ENCODE data around the gene GRN. TPM values are rescaled to one million over a fixed set of nuclear protein-coding genes. Genes with fewer than 3 reads are reported as not detected.
"Not testable (repeated sequence)": the region's sequence is repeated elsewhere in the genome, so short reads cannot be mapped to it uniquely, and the experiment has no call there.

The GRN gene
- total RNA-seq, 2 experiments from 2014 or later, result 34.4 to 36.1 TPM

DNA sequence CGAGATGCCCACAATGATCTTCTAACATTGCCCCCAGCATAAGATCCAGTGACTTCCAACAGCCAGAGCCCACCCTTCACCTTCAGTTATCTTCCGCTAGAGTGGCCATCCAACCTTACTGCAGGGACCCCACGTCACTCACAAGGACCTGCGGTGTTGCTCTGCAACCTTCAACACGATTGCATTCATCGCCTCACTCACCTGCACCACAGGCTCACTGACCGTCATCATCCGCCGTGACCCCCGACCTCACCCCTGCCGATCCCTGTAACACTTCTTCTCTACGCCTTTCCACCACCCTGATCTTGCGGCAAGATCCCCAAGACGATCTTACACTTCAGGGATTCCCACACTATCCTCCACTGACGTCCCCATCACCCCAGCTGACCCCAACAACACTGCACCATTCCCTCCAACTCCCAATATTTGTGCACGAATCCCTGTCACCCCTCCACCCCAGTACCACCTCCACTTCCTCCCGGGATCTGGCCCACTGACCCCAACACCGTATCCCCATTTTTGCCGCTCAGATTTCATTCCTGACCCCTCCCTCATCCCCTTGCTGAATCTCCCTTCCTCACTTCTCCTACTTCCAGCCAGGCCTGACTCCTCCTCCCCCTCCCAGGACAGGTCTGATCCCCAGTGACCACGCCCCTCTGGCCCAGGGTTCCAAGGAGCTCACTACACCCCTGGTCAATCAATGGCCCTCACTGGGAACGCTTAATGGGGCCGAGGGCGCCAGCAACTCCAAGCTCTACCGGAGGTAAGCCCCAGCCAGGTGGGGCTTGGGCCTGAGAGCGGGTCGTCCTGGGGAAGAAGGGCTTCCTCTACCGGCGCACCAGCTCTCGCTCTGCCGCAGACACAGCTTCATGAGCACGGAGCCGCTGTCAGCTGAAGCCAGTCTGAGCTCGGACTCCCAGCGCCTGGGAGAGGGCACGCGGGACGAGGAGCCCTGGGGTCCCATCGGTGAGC is 29.1 kb upstream of the GRN start:
- Mint-ChIP-seq H3K4me3 (peak overlapping the region; percentile 63), H3K4me1 (peaks cover 12% of the 10 kb centered on the region), H3K9me3 (no peaks in the 10 kb centered on the region), H3K27ac (peak overlapping the region; percentile 4), H3K36me3 (peaks cover 10% of the 10 kb centered on the region), H3K27me3 (peaks cover 54% of the 10 kb centered on the region)
- DNase-seq, result no peak

DNA sequence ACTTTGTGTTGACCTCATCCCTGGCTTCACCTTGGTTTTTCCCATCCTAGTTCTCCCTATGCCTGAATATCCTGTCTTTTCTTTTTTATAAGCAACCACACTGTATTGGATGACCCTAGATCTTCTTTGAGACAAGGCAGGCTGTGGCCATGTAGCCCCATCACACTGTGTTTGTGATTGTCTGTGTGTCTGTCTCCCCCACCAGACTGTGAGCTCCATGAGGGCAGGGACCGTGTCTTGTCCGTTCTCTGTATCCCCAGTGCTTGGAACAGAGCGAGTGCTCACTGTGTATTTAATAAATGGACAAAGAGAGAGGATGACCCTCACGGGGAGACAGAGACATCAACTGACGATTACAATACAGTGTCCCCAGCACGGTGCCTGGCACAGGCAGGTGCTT is 27.6 kb upstream of the GRN start:
- Mint-ChIP-seq H3K9me3 (no peaks in the 10 kb centered on the region), H3K4me1 (peaks cover 16% of the 10 kb centered on the region), H3K36me3 (peaks cover 10% of the 10 kb centered on the region), H3K4me3 (no peak overlapping the region), H3K27ac (no peak overlapping the region), H3K27me3 (peaks cover 49% of the 10 kb centered on the region)
- DNase-seq, result no peak

GRCh38 chr17:44318077-44318892 is 26.8 kb upstream of the GRN start:
- Mint-ChIP-seq H3K9me3 (no peaks in the 10 kb centered on the region), H3K4me3 (no peak overlapping the region), H3K4me1 (peaks cover 19% of the 10 kb centered on the region), H3K27ac (no peak overlapping the region), H3K27me3 (peaks cover 43% of the 10 kb centered on the region), H3K36me3 (peaks cover 12% of the 10 kb centered on the region)
- no peak for DNase-seq

DNA sequence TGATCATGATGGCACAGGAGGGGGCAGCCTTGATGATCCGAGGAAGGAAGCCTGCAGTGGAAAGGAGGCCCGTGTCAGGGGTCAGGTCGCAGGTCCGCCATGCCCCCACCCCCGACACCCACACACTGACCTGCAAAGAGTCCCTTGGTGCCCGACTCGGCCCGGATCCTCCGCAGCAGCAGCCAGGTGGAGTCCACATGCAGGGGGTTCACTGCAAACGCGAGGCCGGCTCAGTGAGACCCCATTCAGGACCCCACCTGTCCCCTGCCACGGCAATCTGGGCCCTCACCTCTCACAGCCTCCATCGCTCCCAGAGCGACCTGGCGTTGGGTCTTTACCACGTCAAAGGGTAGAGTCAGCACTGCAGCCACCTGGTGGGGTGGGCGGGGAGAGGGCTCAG is 25.0 kb upstream of the GRN start:
- no peaks in the 10 kb centered on the region for H3K9me3 Mint-ChIP-seq
- H3K36me3 Mint-ChIP-seq, result peaks cover 21% of the 10 kb centered on the region
- no peak overlapping the region for H3K27ac Mint-ChIP-seq

GRCh38 chr17:44321246-44322120 is 23.6 kb upstream of the GRN start:
- Mint-ChIP-seq H3K27ac (no peak overlapping the region), H3K4me3 (no peak overlapping the region)

More for the DNA sequence above, 25.0 kb upstream of the GRN start:
- DNase-seq, result no peak
- H3K27me3 Mint-ChIP-seq, result peaks cover 28% of the 10 kb centered on the region
- no peak overlapping the region for H3K4me3 Mint-ChIP-seq
- peaks cover 22% of the 10 kb centered on the region for H3K4me1 Mint-ChIP-seq

DNA sequence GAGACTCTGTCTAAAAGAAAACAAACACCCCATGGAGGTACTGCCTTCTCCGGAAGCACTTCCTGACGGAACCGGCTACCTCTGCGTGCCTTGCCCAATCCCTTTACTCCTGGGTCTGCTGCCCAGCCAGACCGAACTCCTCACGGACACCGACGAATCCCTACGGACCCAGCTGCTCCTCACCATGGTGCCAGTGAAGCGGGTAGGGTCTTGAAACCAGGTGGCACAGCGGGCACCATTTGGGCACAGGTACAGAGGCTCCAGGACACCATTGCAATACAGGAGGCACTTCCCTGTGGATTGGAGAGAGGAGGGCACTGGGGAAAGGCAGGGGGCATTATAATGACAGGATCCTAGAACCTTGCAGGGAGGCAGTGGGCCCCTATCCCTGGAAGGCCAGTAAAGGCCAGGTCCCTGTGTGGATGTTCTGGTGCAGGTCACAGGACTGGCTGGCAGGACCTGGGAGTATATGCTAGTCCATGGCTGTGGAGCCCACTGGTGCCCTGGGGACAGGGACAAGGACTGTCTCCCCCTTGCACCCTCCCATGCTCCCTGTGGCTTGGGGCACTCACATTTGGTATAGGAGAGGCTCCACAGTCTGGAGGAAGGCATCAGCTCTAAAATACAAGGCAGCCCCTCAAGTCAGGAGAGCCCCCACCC is 22.7 kb upstream of the GRN start:
- peaks cover 18% of the 10 kb centered on the region for H3K4me1 Mint-ChIP-seq
- peaks cover 7% of the 10 kb centered on the region for H3K27me3 Mint-ChIP-seq
- no peaks in the 10 kb centered on the region for H3K9me3 Mint-ChIP-seq
- H3K4me3 Mint-ChIP-seq, result peak overlapping the region; percentile 52
- no peak overlapping the region for H3K27ac Mint-ChIP-seq
- peaks cover 20% of the 10 kb centered on the region for H3K36me3 Mint-ChIP-seq
- no peak for DNase-seq

More at GRCh38 chr17:44321246-44322120, 23.6 kb upstream of the GRN start:
- peaks cover 23% of the 10 kb centered on the region for H3K36me3 Mint-ChIP-seq
- H3K9me3 Mint-ChIP-seq, result no peaks in the 10 kb centered on the region
- peaks cover 15% of the 10 kb centered on the region for H3K4me1 Mint-ChIP-seq
- DNase-seq, result no peak
- peaks cover 16% of the 10 kb centered on the region for H3K27me3 Mint-ChIP-seq

DNA sequence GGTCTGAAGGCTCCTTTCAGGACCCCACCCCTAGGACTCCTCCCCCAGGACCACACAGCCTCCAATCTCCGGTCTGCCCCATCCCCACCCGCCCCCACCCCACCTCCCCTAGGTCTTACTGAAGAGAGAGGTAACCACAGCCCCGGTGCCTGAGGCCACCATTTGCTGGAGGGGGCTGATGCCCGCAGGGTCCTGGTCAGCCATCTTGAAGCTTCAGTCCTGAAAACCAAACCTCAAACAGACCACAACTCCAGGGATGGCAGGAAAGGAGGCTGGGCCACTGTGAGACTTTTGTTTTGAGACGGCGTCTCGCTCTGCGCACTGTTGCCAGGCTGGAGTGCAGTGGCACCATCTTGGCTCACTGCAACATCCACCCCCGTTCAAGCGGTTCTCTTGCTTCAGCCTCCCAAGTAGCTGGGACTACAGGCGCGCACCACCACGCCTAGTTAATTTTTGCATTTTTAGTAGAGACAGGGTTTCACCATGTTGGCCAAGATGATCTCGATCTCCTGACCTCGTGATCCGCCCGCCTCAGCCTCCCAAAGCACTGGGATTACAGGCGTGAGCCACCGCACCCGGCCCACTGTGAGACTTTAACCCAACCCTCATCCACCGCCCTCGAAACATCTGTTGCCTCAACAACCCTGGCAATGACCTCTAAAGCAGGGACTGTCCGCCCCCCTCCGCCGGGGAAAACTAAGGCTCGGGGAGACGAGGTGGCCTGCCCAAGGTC is 21.6 kb upstream of the GRN start:
- peak overlapping the region; percentile 82 for H3K27ac Mint-ChIP-seq
- peaks cover 23% of the 10 kb centered on the region for H3K4me1 Mint-ChIP-seq
- H3K27me3 Mint-ChIP-seq, result no peaks in the 10 kb centered on the region
- peaks cover 18% of the 10 kb centered on the region for H3K36me3 Mint-ChIP-seq
- H3K9me3 Mint-ChIP-seq, result no peaks in the 10 kb centered on the region
- no peak for DNase-seq
- peak overlapping the region; percentile 88 for H3K4me3 Mint-ChIP-seq

GRCh38 chr17:44324092-44324570 is 21.0 kb upstream of the GRN start:
- peak overlapping the region; percentile 88 for H3K4me3 Mint-ChIP-seq
- H3K9me3 Mint-ChIP-seq, result no peaks in the 10 kb centered on the region
- DNase-seq, result no peak
- H3K36me3 Mint-ChIP-seq, result peaks cover 18% of the 10 kb centered on the region
- no peaks in the 10 kb centered on the region for H3K27me3 Mint-ChIP-seq
- peaks cover 23% of the 10 kb centered on the region for H3K4me1 Mint-ChIP-seq
- peak overlapping the region; percentile 82 for H3K27ac Mint-ChIP-seq

DNA sequence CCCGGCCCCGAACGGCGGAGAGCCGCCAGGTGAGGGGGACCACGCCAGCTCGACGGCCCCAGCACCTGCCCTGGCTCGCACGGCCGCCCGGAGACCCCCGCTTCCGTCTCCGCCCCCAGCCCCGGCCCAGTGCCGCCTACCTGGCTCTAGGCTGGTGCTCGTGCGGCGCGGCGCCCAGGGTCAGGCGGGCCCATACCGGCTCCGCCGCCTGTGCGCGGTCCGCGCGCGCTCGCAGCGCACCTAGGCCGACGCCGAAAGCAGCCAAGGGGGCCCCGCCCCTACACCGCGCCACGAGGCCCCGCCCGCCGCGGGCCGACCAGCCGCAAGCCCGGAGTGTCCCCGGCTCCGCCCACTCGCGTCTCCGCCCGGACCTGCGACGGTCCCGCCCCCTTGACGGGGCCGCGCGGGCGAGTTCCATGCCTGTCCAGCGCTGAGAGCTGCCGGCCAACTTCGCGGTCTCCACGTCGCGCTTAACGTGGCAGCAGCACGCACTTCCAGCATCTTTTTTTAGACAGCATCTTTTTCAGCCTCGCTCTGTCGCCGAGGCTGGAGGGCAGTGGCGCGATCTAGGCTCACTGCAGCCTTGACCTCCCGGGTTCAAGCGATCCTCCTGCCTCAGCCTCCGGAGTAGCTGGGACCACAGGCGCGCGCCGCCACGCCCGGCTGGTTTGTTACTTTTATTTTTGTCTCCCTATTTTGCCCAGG is 20.4 kb upstream of the GRN start, which contains the start of gene SLC25A39:
Gene SLC25A39, minus strand, starts transcription at position 253 of the 705 bp plus-strand sequence. CDS start 1,261 bp downstream, outside the sequence.
- H3K4me3 Mint-ChIP-seq, result peak within 1 kb of the TSS; percentile 88
- DNase-seq, result peak; percentile 98
- H3K9me3 Mint-ChIP-seq, result no peaks in the 10 kb centered on the region
- no peaks in the 10 kb centered on the region for H3K27me3 Mint-ChIP-seq
- H3K27ac Mint-ChIP-seq, result peak within 1 kb of the TSS; percentile 95
- H3K4me1 Mint-ChIP-seq, result peaks cover 23% of the 10 kb centered on the region
- H3K36me3 Mint-ChIP-seq, result peaks cover 13% of the 10 kb centered on the region

DNA sequence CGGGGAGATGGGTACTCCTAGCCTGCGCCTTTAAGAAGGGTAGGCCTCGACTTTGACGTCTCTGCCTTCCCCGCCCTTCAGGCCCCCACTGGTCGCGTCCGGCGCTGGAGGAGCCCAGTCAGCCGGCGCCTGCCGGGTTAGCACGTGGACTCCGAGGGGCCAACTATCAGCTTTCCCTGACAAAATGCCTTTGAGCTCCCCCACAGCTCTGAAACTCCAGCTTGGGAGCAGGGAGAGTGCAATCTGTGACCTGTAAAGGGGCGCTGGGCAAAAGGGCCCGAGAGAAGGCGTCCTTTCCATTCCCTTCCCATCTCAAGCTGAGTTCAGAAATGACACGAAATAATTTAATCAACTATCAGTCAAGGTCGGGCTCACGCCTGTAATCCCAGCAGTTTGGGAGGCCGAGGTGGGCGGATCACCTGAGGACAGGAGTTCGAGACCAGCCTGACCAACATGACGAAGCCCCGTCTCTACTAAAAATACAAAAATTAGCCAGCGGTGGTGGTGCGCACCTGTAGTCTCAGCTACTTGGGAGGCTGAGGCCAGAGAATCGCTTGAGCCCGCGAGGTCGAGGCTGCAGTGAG is 18.1 kb upstream of the GRN start:
- Mint-ChIP-seq H3K36me3 (peaks cover 13% of the 10 kb centered on the region), H3K27ac (peak overlapping the region; percentile 91)
- peak; percentile 93 for DNase-seq

GRCh38 chr17:44327715-44328449 is 17.2 kb upstream of the GRN start:
- Mint-ChIP-seq H3K27ac (peak overlapping the region; percentile 12), H3K4me3 (peak overlapping the region; percentile 18), H3K4me1 (peaks cover 25% of the 10 kb centered on the region), H3K9me3 (no peaks in the 10 kb centered on the region), H3K27me3 (no peaks in the 10 kb centered on the region), H3K36me3 (peaks cover 13% of the 10 kb centered on the region)
- no peak for DNase-seq

More for the DNA sequence above, 18.1 kb upstream of the GRN start:
- Mint-ChIP-seq H3K9me3 (no peaks in the 10 kb centered on the region), H3K27me3 (no peaks in the 10 kb centered on the region), H3K4me1 (peaks cover 28% of the 10 kb centered on the region), H3K4me3 (peak overlapping the region; percentile 79)

GRCh38 chr17:44329516-44329915 is 15.6 kb upstream of the GRN start:
- H3K4me1 Mint-ChIP-seq, result peaks cover 18% of the 10 kb centered on the region
- not testable (repeated sequence) for H3K27me3 Mint-ChIP-seq, DNase-seq, H3K36me3 Mint-ChIP-seq, H3K9me3 Mint-ChIP-seq, H3K27ac Mint-ChIP-seq, H3K4me3 Mint-ChIP-seq

All from activated naive CD8-positive, alpha-beta T cell treated with anti-CD3 and anti-CD28 coated beads for 36 hours (primary cell).